GM13977 (cell line): ENCODE measurements around the gene PARP11.

ENCODE experiments used
- DNase-seq: peaks from one replicate; pipeline ENCODE4 v3.0.0; 2012; ENCODE audit warnings: low spot score
- CTCF ChIP-seq: IDR thresholded peaks from 2 replicates; pipeline ENCODE4 v1.5.1; 2012; ENCODE audit warnings: mild to moderate bottlenecking, control low read depth; ENCODE audit not compliant: insufficient read depth; ENCODE audit errors: extremely low read depth, missing control alignments
- in situ Hi-C: fragments of 300-500 bp; cut with MboI; formaldehyde crosslinking; loops from one replicate; pipeline ENCODE4 v1.12.0; 2022; ENCODE audit warnings: low sequenced_read_pairs, low pct_unique_long_range_greater_than_20kb, mixed read lengths, inconsistent platforms; ENCODE audit not compliant: unreplicated experiment

The PARP11 gene

GRCh38 chr12:3885277-3886094, 12.3 kb upstream of the PARP11 start:
- TF ChIP-seq CTCF: peak; percentile 74
- DNase-seq: peak; percentile 29
- in situ Hi-C loops: loop anchor here (25.0 kb wide), 1 partner anchor 652 kb away; the partner anchor contains the start of gene RAD51AP1

GRCh38 chr12:3884671-3885070, 11.5 kb upstream of the PARP11 start:
- no peak for DNase-seq
- TF ChIP-seq CTCF: no peak
- in situ Hi-C loops: loop anchor here (25.0 kb wide), 1 partner anchor 653 kb away; the partner anchor contains the start of gene RAD51AP1

- in situ Hi-C loops: loop anchor here (25.0 kb wide), 1 partner anchor 654 kb away; the partner anchor contains the start of gene RAD51AP1
- peak; percentile 31 for DNase-seq
- TF ChIP-seq CTCF: peak; percentile 42
Observed at GRCh38 chr12:3882896-3883564, 9.8 kb upstream of the PARP11 start.

GRCh38 chr12:3882406-3882805, 9.2 kb upstream of the PARP11 start:
- DNase-seq: no peak
- no peak for TF ChIP-seq CTCF
- in situ Hi-C loops: loop anchor here (25.0 kb wide), 1 partner anchor 655 kb away; the partner anchor contains the start of gene RAD51AP1

GRCh38 chr12:3881281-3881950, 8.2 kb upstream of the PARP11 start:
- in situ Hi-C loops: loop anchor here (25.0 kb wide), 1 partner anchor 656 kb away; the partner anchor contains the start of gene RAD51AP1
- DNase-seq: no peak
- no peak for TF ChIP-seq CTCF

- no peak for TF ChIP-seq CTCF
- DNase-seq: no peak
- in situ Hi-C loops: loop anchor here (25.0 kb wide), 1 partner anchor 657 kb away; the partner anchor contains the start of gene RAD51AP1
Observed at GRCh38 chr12:3879846-3880245, 6.6 kb upstream of the PARP11 start.
